ENCODE data around the gene CCSAP.

CCSAP gene

DNA sequence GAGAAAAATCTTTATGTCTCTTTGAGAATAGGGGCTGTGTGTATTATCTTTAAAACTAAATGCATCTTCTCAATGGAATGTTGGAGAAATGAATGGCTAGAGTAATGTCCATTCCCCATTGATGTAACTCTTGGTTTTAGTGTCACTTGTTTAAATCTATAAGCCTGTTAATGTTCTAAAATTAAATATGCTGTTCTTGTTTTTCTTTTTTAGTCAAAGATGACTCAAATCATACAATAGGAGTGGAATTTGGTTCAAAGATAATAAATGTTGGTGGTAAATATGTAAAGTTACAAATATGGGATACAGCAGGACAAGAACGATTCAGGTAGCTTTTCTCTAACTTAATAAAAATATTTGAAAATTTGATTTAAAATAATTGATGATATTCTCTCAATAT, 54.3 kb downstream of the CCSAP start:
- no peak overlapping the region for H3K27ac ChIP-seq
- no peak for TF ChIP-seq ZFX (IDR thresholded peaks at IDR 0.05; ENCODE audit: borderline replicate concordance)
- TF ChIP-seq, protein P1, sequence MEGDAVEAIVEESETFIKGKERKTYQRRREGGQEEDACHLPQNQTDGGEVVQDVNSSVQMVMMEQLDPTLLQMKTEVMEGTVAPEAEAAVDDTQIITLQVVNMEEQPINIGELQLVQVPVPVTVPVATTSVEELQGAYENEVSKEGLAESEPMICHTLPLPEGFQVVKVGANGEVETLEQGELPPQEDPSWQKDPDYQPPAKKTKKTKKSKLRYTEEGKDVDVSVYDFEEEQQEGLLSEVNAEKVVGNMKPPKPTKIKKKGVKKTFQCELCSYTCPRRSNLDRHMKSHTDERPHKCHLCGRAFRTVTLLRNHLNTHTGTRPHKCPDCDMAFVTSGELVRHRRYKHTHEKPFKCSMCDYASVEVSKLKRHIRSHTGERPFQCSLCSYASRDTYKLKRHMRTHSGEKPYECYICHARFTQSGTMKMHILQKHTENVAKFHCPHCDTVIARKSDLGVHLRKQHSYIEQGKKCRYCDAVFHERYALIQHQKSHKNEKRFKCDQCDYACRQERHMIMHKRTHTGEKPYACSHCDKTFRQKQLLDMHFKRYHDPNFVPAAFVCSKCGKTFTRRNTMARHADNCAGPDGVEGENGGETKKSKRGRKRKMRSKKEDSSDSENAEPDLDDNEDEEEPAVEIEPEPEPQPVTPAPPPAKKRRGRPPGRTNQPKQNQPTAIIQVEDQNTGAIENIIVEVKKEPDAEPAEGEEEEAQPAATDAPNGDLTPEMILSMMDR (IDR thresholded peaks at IDR 0.05): no peak

DNA sequence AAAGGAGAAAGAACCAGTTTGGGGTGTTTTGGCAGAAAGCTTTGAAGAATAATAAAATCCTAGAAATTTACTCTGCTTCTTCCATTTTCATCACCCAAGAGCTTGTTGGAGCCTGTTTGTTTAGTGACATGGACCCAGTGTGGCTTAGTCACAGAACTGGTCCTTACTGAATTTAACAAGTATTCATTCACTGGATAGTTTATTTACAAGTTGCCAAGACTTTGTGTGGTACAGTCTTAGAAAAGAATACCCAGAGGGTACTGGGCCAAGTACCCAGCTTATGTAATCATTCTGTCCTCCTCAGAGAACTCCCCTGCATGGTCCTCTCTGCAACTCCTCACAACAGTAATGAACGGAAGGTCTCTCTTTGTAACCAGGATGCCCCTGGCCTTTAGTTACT, 55.6 kb downstream of the CCSAP start:
- no peak overlapping the region for H3K27ac ChIP-seq
- TF ChIP-seq, protein P1 (IDR thresholded peaks at IDR 0.05): no peak
- TF ChIP-seq ZFX (IDR thresholded peaks at IDR 0.05; ENCODE audit: borderline replicate concordance): no peak

- TF ChIP-seq ZFX (IDR thresholded peaks at IDR 0.05; ENCODE audit: borderline replicate concordance): no peak
- TF ChIP-seq, protein P1 (IDR thresholded peaks at IDR 0.05): no peak
- H3K27ac ChIP-seq: no peak overlapping the region
Measured at GRCh38 chr1:229286099-229286766, 56.6 kb downstream of the CCSAP start.

- TF ChIP-seq, protein P1 (IDR thresholded peaks at IDR 0.05): no peak
- no peak for TF ChIP-seq ZFX (IDR thresholded peaks at IDR 0.05; ENCODE audit: borderline replicate concordance)
Measured at GRCh38 chr1:229285440-229285839, 57.4 kb downstream of the CCSAP start.

GRCh38 chr1:229284887-229285286, 58.0 kb downstream of the CCSAP start:
- TF ChIP-seq, protein P1 (IDR thresholded peaks at IDR 0.05): no peak
- TF ChIP-seq ZFX (IDR thresholded peaks at IDR 0.05; ENCODE audit: borderline replicate concordance): no peak

More at GRCh38 chr1:229285440-229285839, 57.4 kb downstream of the CCSAP start:
- H3K27ac ChIP-seq: no peak overlapping the region

GRCh38 chr1:229283183-229283611, 59.6 kb downstream of the CCSAP start:
- TF ChIP-seq ZFX (IDR thresholded peaks at IDR 0.05; ENCODE audit: borderline replicate concordance): no peak
- TF ChIP-seq, protein P1 (IDR thresholded peaks at IDR 0.05): no peak
- H3K27ac ChIP-seq: no peak overlapping the region

More at GRCh38 chr1:229284887-229285286, 58.0 kb downstream of the CCSAP start:
- no peak overlapping the region for H3K27ac ChIP-seq

- no peak overlapping the region for H3K27ac ChIP-seq
Measured at GRCh38 chr1:229282295-229282823, 60.5 kb downstream of the CCSAP start.

More at GRCh38 chr1:229282295-229282823, 60.5 kb downstream of the CCSAP start:
- no peak for TF ChIP-seq ZFX (IDR thresholded peaks at IDR 0.05; ENCODE audit: borderline replicate concordance)
- TF ChIP-seq, protein P1 (IDR thresholded peaks at IDR 0.05): no peak

Measured in 22Rv1 (cell line).